Measurements from ENCODE around the gene KRT24. TPM values are rescaled to one million over a fixed set of nuclear protein-coding genes. Genes with fewer than 3 reads are reported as not detected.

KRT24 gene
- polyA plus RNA-seq, 1 experiment: not detected

DNA sequence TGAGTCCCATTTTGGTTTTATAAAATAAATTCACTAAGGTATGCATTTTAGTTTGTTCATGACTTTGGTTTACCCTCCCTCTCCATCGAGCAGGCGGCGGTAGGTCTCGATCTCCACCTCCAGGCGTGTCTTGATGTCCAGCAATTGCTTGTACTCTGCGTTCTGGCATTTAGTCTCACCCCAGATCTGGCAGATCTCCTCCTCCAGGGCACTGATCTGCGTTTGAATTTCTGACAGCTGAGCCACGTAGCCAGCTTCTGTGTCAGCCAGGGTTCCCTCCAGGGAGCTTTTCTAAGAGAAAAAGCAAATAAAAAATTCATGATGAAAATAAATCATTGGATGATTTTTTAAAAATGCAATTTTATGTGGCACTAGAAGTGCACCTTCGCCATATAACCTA lies 4.2 kb downstream of the KRT24 start:
- ChIA-PET CTCF (no interaction called here), POLR2A (no interaction called here)
- Histone ChIP-seq H3K9me3 (ENCODE audit: control insufficient read depth, insufficient read depth, low read length) (no peaks in the 10 kb centered on the region), H3K4me3 (ENCODE audit: low read depth, low read length) (no peak overlapping the region), H3K27me3 (ENCODE audit: control insufficient read depth, insufficient read depth, low read length) (peaks cover 22% of the 10 kb centered on the region), H3K27ac (ENCODE audit: low read depth, low read length) (no peak overlapping the region)
- no peak for DNase-seq (ENCODE audit: low read depth, low spot score)
- TF ChIP-seq, protein P1, sequence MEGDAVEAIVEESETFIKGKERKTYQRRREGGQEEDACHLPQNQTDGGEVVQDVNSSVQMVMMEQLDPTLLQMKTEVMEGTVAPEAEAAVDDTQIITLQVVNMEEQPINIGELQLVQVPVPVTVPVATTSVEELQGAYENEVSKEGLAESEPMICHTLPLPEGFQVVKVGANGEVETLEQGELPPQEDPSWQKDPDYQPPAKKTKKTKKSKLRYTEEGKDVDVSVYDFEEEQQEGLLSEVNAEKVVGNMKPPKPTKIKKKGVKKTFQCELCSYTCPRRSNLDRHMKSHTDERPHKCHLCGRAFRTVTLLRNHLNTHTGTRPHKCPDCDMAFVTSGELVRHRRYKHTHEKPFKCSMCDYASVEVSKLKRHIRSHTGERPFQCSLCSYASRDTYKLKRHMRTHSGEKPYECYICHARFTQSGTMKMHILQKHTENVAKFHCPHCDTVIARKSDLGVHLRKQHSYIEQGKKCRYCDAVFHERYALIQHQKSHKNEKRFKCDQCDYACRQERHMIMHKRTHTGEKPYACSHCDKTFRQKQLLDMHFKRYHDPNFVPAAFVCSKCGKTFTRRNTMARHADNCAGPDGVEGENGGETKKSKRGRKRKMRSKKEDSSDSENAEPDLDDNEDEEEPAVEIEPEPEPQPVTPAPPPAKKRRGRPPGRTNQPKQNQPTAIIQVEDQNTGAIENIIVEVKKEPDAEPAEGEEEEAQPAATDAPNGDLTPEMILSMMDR (IDR thresholded peaks at IDR 0.05; ENCODE audit: low read depth, low read length): no peak

DNA sequence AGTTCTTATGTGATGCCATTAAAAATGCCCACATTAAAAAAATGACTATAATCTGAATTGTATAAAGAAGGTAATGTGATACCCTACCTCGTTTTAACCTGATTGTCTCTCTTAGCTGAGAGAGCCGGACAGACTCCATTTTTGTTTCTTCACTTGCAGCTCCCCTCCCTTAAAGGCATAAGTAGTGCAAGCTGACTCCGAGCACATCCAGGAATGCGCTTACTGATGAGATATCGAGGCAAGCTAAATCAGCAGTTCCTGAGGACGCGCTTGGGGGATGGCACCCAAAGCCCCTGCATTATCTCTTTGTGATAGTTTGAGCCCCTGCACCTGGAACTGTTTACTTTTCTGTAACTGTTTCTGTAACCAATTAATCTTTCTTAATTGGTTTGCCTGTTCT lies 6.3 kb downstream of the KRT24 start:
- ChIA-PET POLR2A (no interaction called here), CTCF (interaction anchor here (0.7 kb wide), 1 partner anchor 966 kb away, joined by 5 read pairs; no protein-coding TSS in a partner anchor)
- TF ChIP-seq, protein P1 (IDR thresholded peaks at IDR 0.05; ENCODE audit: low read depth, low read length): no peak
- no peak overlapping the region for H3K4me3 ChIP-seq (ENCODE audit: low read depth, low read length)
- no peaks in the 10 kb centered on the region for H3K9me3 ChIP-seq (ENCODE audit: control insufficient read depth, insufficient read depth, low read length)
- H3K27me3 ChIP-seq (ENCODE audit: control insufficient read depth, insufficient read depth, low read length): peaks cover 25% of the 10 kb centered on the region
- DNase-seq (ENCODE audit: low read depth, low spot score): no peak
- H3K27ac ChIP-seq (ENCODE audit: low read depth, low read length): no peak overlapping the region

DNA sequence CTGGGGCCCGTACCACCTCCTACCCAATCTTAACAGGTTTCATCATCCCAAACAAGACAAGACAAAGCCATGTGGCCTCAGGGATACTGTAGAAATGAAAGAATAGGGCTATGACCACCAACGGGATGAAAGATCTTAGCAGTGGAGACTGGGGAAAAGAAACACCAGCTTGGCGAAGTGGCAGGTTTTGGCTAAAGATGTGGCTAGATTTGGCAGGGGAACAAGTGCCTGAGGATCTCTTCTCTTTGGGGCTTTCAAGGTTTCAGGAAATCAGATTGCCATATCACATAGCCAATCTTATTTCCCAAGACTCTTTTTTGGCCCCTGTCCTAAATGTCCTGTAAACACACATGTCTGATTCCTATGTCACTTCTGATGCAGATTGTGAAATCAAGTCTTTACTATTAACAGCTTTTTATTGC lies 6.9 kb downstream of the KRT24 start:
- Histone ChIP-seq H3K9me3 (ENCODE audit: control insufficient read depth, insufficient read depth, low read length) (no peaks in the 10 kb centered on the region), H3K4me3 (ENCODE audit: low read depth, low read length) (no peak overlapping the region), H3K27ac (ENCODE audit: low read depth, low read length) (no peak overlapping the region), H3K27me3 (ENCODE audit: control insufficient read depth, insufficient read depth, low read length) (peaks cover 28% of the 10 kb centered on the region)
- TF ChIP-seq, protein P1 (IDR thresholded peaks at IDR 0.05; ENCODE audit: low read depth, low read length): no peak
- DNase-seq (ENCODE audit: low read depth, low spot score): no peak
- CTCF ChIA-PET: no interaction called here
- POLR2A ChIA-PET: no interaction called here

DNA sequence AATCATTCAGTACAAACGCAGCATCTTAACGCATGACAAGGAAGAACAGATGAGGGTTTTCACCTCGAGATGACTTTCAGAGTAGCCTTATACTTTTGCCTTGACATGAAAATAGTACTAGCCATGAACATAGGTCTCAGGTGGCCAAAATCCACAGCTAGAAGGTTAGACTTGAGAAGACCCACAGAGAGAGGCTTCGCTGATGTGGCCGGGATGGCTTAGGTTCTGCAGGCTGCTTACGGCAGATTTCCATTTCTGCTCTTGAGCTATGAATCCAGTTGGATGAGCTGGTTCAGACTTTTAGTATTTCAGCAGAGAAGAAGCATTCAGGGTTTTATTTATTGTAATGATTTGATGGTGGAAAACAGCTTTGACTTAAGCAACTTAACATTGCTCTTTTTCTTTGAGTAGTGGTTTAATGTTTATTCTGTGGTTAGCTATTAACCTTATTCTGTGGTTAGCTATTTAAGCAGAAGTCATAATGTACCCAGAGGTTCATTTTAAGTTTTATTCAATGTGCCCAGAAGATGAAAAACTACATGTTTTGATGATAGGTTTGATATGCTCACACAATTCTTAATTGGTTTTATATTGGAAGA lies 7.6 kb downstream of the KRT24 start:
- Histone ChIP-seq H3K27me3 (ENCODE audit: control insufficient read depth, insufficient read depth, low read length) (peaks cover 29% of the 10 kb centered on the region), H3K27ac (ENCODE audit: low read depth, low read length) (no peak overlapping the region), H3K9me3 (ENCODE audit: control insufficient read depth, insufficient read depth, low read length) (no peaks in the 10 kb centered on the region), H3K4me3 (ENCODE audit: low read depth, low read length) (no peak overlapping the region)
- ChIA-PET CTCF (no interaction called here), POLR2A (no interaction called here)
- no peak for DNase-seq (ENCODE audit: low read depth, low spot score)
- TF ChIP-seq, protein P1 (IDR thresholded peaks at IDR 0.05; ENCODE audit: low read depth, low read length): no peak

DNA sequence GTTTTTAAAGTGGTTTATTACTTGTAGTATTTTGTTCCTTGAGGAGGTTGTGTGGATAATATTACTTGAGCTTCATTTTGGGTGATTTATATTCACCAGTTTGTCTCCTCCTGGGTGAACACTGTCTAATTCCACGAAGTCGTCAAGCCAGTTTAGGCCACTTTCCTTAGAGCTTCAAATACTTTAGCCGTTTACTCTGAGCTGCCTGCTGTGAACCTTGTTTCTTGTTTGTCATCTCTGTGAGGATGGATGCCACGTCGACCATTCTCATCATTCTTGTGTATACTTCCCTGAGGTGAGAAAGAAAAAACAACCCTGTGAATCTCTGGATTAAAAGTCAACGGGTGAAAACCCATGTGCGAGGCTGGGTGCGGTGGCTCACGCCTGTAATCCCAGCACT lies 9.0 kb downstream of the KRT24 start:
- CTCF ChIA-PET: no interaction called here
- DNase-seq (ENCODE audit: low read depth, low spot score): no peak
- H3K27me3 ChIP-seq (ENCODE audit: control insufficient read depth, insufficient read depth, low read length): peaks cover 23% of the 10 kb centered on the region
- TF ChIP-seq, protein P1 (IDR thresholded peaks at IDR 0.05; ENCODE audit: low read depth, low read length): no peak
- no peaks in the 10 kb centered on the region for H3K9me3 ChIP-seq (ENCODE audit: control insufficient read depth, insufficient read depth, low read length)
- no peak overlapping the region for H3K27ac ChIP-seq (ENCODE audit: low read depth, low read length)
- POLR2A ChIA-PET: no interaction called here
- no peak overlapping the region for H3K4me3 ChIP-seq (ENCODE audit: low read depth, low read length)

Data from AG04450 (cell line).